Measurements from ENCODE around the gene NT5DC3. TPM values are rescaled to one million over a fixed set of nuclear protein-coding genes. Genes with fewer than 3 reads are reported as not detected.

The NT5DC3 gene
- total RNA-seq, 1 experiment from 2014 or later = 19.7 TPM

GRCh38 chr12:103807561-103808238 lies 33.3 kb downstream of the NT5DC3 start:
- TF ChIP-seq CTCF (conservative IDR thresholded peaks at IDR 0.05; ENCODE audit: low read depth, low read length) (no peak), EZH2 (IDR thresholded peaks at IDR 0.05; ENCODE audit: borderline replicate concordance, low read depth, low read length, poor library complexity, severe bottlenecking) (no peak)
- Histone ChIP-seq H3K4me3 (ENCODE audit: low read depth, low read length, poor library complexity, severe bottlenecking) (no peak overlapping the region), H3K27ac (ENCODE audit: low read depth, low read length, poor library complexity, severe bottlenecking) (no peak overlapping the region), H3K27me3 (replicated peaks; ENCODE audit: insufficient read depth, low read depth, low read length, poor library complexity) (no peaks in the 10 kb centered on the region), H3K4me1 (ENCODE audit: insufficient read depth, low read length, poor library complexity, severe bottlenecking) (peaks cover 5% of the 10 kb centered on the region), H3K9me3 (ENCODE audit: low read depth, low read length, poor library complexity, severe bottlenecking) (no peaks in the 10 kb centered on the region), H3K36me3 (ENCODE audit: insufficient read depth, low read length, poor library complexity, severe bottlenecking) (peaks cover 4% of the 10 kb centered on the region)
- intact Hi-C loops (cut with micrococcal nuclease; ENCODE audit: unreplicated experiment) = no loop called here
- CTCF ChIA-PET = no interaction called here
- DNase-seq (ENCODE audit: low spot score) = no peak
- POLR2A ChIA-PET (ENCODE audit: low non-redundant PET) = no interaction called here
- BruUV-seq (replicated peaks) = no TSS peak

DNA sequence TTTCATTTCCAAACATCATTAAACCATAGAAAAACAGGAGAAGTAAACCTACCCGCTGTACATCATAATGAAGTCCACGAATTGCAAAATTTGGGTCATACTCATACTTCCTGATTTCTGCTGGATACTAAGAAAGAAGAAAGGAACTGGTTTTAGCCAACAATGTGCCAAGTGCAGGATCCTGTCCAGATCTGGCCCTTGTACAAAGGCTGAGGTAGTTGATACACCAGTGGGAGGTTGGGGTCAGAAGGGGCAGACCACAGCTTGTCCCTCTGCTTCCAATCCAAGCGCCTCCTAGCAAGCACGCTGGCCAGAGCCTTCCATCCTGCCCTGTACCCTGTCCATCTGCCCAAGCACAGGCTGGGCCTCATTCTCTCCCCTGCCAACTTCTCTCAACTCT lies 34.2 kb downstream of the NT5DC3 start:
- POLR2A ChIA-PET (ENCODE audit: low non-redundant PET) = no interaction called here
- DNase-seq (ENCODE audit: low spot score) = no peak
- intact Hi-C loops (cut with micrococcal nuclease; ENCODE audit: unreplicated experiment) = no loop called here
- no peaks in the 10 kb centered on the region for H3K9me3 ChIP-seq (ENCODE audit: low read depth, low read length, poor library complexity, severe bottlenecking)
- no peaks in the 10 kb centered on the region for H3K36me3 ChIP-seq (ENCODE audit: insufficient read depth, low read length, poor library complexity, severe bottlenecking)
- CTCF ChIA-PET = no interaction called here
- no TSS peak for BruUV-seq (replicated peaks)
- H3K4me3 ChIP-seq (ENCODE audit: low read depth, low read length, poor library complexity, severe bottlenecking) = no peak overlapping the region
- no peaks in the 10 kb centered on the region for H3K27me3 ChIP-seq (replicated peaks; ENCODE audit: insufficient read depth, low read depth, low read length, poor library complexity)
- no peak overlapping the region for H3K27ac ChIP-seq (ENCODE audit: low read depth, low read length, poor library complexity, severe bottlenecking)
- no peak for TF ChIP-seq EZH2 (IDR thresholded peaks at IDR 0.05; ENCODE audit: borderline replicate concordance, low read depth, low read length, poor library complexity, severe bottlenecking)
- TF ChIP-seq CTCF (conservative IDR thresholded peaks at IDR 0.05; ENCODE audit: low read depth, low read length) = no peak
- H3K4me1 ChIP-seq (ENCODE audit: insufficient read depth, low read length, poor library complexity, severe bottlenecking) = peaks cover 7% of the 10 kb centered on the region

DNA sequence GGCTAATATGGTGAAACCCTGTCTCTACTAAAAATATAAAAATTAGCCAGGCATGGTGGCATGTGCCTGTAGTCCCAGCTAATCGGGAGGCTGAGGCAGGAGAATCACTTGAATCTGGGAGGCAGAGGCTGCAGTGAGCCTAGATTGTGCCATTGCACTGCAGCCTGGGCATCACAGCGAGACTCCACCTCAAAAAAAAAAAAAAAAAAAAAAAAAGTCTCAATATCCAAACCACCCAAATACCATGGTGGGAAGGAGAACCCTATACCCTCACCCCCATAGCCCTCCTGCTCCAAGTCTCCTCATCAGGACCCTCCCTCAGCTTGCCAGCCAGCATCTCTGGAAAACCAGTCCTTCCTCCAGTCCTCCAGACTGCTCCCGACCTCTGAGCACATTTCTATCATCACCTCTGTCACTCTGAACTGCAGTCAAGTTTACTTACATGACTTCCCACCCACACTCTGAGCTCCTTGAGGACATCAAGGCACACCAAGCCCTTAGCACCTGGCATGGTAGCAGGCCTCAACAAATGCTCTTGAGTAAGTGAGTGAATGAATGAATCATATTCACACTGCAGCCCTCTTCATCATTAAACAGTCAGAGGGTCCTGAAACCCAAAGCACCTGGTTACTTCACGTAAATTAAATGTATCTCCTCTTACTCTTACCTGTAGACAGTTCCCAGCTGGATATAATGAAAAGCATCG lies 35.2 kb downstream of the NT5DC3 start:
- H3K27ac ChIP-seq (ENCODE audit: low read depth, low read length, poor library complexity, severe bottlenecking) = no peak overlapping the region
- no peaks in the 10 kb centered on the region for H3K36me3 ChIP-seq (ENCODE audit: insufficient read depth, low read length, poor library complexity, severe bottlenecking)

More for the DNA sequence above, 35.2 kb downstream of the NT5DC3 start:
- CTCF ChIA-PET = no interaction called here
- no peak overlapping the region for H3K4me3 ChIP-seq (ENCODE audit: low read depth, low read length, poor library complexity, severe bottlenecking)
- POLR2A ChIA-PET (ENCODE audit: low non-redundant PET) = no interaction called here
- DNase-seq (ENCODE audit: low spot score) = no peak
- H3K9me3 ChIP-seq (ENCODE audit: low read depth, low read length, poor library complexity, severe bottlenecking) = no peaks in the 10 kb centered on the region
- intact Hi-C loops (cut with micrococcal nuclease; ENCODE audit: unreplicated experiment) = no loop called here
- TF ChIP-seq EZH2 (IDR thresholded peaks at IDR 0.05; ENCODE audit: borderline replicate concordance, low read depth, low read length, poor library complexity, severe bottlenecking) (no peak), CTCF (conservative IDR thresholded peaks at IDR 0.05; ENCODE audit: low read depth, low read length) (no peak)
- H3K27me3 ChIP-seq (replicated peaks; ENCODE audit: insufficient read depth, low read depth, low read length, poor library complexity) = no peaks in the 10 kb centered on the region
- no TSS peak for BruUV-seq (replicated peaks)
- peaks cover 16% of the 10 kb centered on the region for H3K4me1 ChIP-seq (ENCODE audit: insufficient read depth, low read length, poor library complexity, severe bottlenecking)

Data from A673 (cell line).